ENCODE data around the gene TMEM45A.

The TMEM45A gene

GRCh38 chr3:100621251-100621650 lies 128.8 kb downstream of the TMEM45A start:
- TF ChIP-seq CTCF (IDR thresholded peaks at IDR 0.05), result no peak

Data from LNCAP (cell line).